GM23248 (cell line): Measurements from ENCODE around the gene MTMR11. TPM values are rescaled to one million over a fixed set of nuclear protein-coding genes. Genes with fewer than 3 reads are reported as not detected.

Source experiments
- DNase-seq: peaks from one replicate; pipeline ENCODE4 v3.0.0-alpha.2; 2015
- H2AFZ ChIP-seq: fragments of 200-600 bp; sonication (generic); 2 replicates; pipeline ENCODE4 v1.6.1; 2016; ENCODE audit warnings: antibody characterized with exemption
- H3F3A ChIP-seq: fragments of 200-600 bp; sonication (generic); 2 replicates; pipeline ENCODE4 v1.6.1; 2016; ENCODE audit warnings: mild to moderate bottlenecking, antibody characterized with exemption, mixed run types; ENCODE audit not compliant: insufficient read depth
- H3K27ac ChIP-seq: fragments of 200-600 bp; sonication (generic); 2 replicates; pipeline ENCODE4 v1.5.1; 2016; ENCODE audit warnings: mild to moderate bottlenecking
- H3K27me3 ChIP-seq: fragments of 200-600 bp; sonication (generic); replicated peaks from 2 replicates; pipeline ENCODE4 v1.6.1; 2016; ENCODE audit warnings: mild to moderate bottlenecking; ENCODE audit not compliant: insufficient read depth
- H3K36me3 ChIP-seq: fragments of 200-600 bp; sonication (generic); 2 replicates; pipeline ENCODE4 v1.6.1; 2016; ENCODE audit warnings: low read depth, mild to moderate bottlenecking
- H3K4me1 ChIP-seq: fragments of 200-600 bp; sonication (generic); 2 replicates; pipeline ENCODE4 v1.6.1; 2016; ENCODE audit warnings: mild to moderate bottlenecking; ENCODE audit not compliant: insufficient read depth
- H3K4me2 ChIP-seq: fragments of 200-600 bp; sonication (generic); one replicate; pipeline ENCODE4 v1.6.1; 2016; ENCODE audit warnings: mild to moderate bottlenecking; ENCODE audit not compliant: unreplicated experiment
- H3K4me3 ChIP-seq: fragments of 200-600 bp; sonication (generic); 2 replicates; pipeline ENCODE4 v1.5.1; 2016; ENCODE audit warnings: mild to moderate bottlenecking
- H3K79me2 ChIP-seq: fragments of 200-600 bp; sonication (generic); 2 replicates; pipeline ENCODE4 v1.6.1; 2016; ENCODE audit warnings: mild to moderate bottlenecking; ENCODE audit not compliant: insufficient read depth
- H3K9ac ChIP-seq: fragments of 200-600 bp; sonication (generic); 2 replicates; pipeline ENCODE4 v1.6.1; 2016; ENCODE audit warnings: mild to moderate bottlenecking
- H3K9me2 ChIP-seq: fragments of 200-600 bp; sonication (generic); 2 replicates; pipeline ENCODE4 v1.6.1; 2016; ENCODE audit warnings: mixed run types, mild to moderate bottlenecking, moderate library complexity; ENCODE audit not compliant: insufficient read depth
- H3K9me3 ChIP-seq: fragments of 200-600 bp; sonication (generic); one replicate; pipeline ENCODE4 v1.6.1; 2017; ENCODE audit warnings: low read depth
- H4K20me1 ChIP-seq: fragments of 200-600 bp; sonication (generic); 2 replicates; pipeline ENCODE4 v1.6.0; 2016; ENCODE audit not compliant: insufficient read depth
- EZH2 ChIP-seq: fragments of 200-600 bp; sonication (generic); IDR thresholded peaks from 2 replicates; pipeline ENCODE4 v1.6.1; 2018; ENCODE audit warnings: antibody characterized with exemption, mild to moderate bottlenecking; ENCODE audit not compliant: insufficient read depth, poor library complexity, severe bottlenecking
- EZH2phosphoT487 ChIP-seq: fragments of 200-600 bp; sonication (generic); IDR thresholded peaks from 2 replicates; pipeline ENCODE4 v1.6.1; 2018; ENCODE audit warnings: antibody characterized with exemption, moderate library complexity, mild to moderate bottlenecking, low read depth; ENCODE audit not compliant: insufficient read depth
- WGBS, 2 experiments: methylation state at CpG; one replicate each; pipeline ENCODE4 v1.1.6; 2015 to 2017; ENCODE audit warnings: low lambda C conversion rate in 2 of 2, low coverage in 1 of 2; ENCODE audit errors: missing lambda C conversion rate in 2 of 2; 5-methylcytosine and 5-hydroxymethylcytosine counted together
- in situ Hi-C: fragments of 300-500 bp; cut with MboI; formaldehyde crosslinking; loops from 2 replicates; pipeline ENCODE4 v1.15.0; 2020
- polyA plus RNA-seq: library from polyadenylated mRNA; unstranded; fragments of >200 nt; fragmentation: Nextera tagmentation; extraction: Ambion mirVana; gene quantifications from 2 replicates; pipeline ENCODE4 v1.2.1, GENCODE V29; 2016
- total RNA-seq: library from RNA; depleted of rRNA; stranded (reverse); fragments of >200 nt; shearing (Covaris generic); gene quantifications from 2 replicates; pipeline ENCODE4 v1.2.3, GENCODE V29; 2014

The MTMR11 gene
- total and polyA plus RNA-seq, 2 experiments from 2014 or later = 12.4 to 13.1 TPM

DNA sequence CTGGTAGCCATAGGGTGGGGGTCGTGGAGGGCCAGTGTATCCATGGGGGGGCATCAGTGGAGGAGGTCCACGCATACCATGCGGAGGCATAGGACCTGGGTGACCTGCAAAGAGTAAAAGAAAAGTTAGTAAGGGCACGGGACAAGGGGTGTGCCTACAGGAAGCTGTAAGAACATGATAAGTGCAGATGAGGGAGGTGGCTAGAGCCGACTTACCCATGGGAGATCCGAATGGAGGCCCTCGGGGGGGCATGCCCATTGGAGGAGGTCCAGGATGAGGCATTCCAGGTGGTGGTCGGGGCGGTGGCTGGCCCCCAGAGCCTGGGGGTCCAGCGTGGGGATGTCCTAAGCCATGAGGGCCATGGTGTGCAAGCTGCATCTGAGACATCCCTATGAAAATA is 13.1 kb downstream of the MTMR11 start:
- Histone ChIP-seq H2AFZ (no peak overlapping the region), H3K79me2 (peaks cover 35% of the 10 kb centered on the region), H3K9ac (no peak overlapping the region), H3F3A (peaks cover 28% of the 10 kb centered on the region), H3K27ac (no peak overlapping the region), H4K20me1 (no peaks in the 10 kb centered on the region), H3K27me3 (no peaks in the 10 kb centered on the region), H3K4me1 (peaks cover 23% of the 10 kb centered on the region), H3K4me3 (no peak overlapping the region), H3K4me2 (no peak overlapping the region), H3K9me2 (no peaks in the 10 kb centered on the region), H3K36me3 (peaks cover 42% of the 10 kb centered on the region), H3K9me3 (no peaks in the 10 kb centered on the region)
- in situ Hi-C loops = no loop called here
- WGBS, 2 experiments = 78 to 84% methylated on average over 7 to 10 of the region's 10 CpGs
- no peak for DNase-seq
- no peak for TF ChIP-seq EZH2
- no peak for TF ChIP-seq EZH2phosphoT487

DNA sequence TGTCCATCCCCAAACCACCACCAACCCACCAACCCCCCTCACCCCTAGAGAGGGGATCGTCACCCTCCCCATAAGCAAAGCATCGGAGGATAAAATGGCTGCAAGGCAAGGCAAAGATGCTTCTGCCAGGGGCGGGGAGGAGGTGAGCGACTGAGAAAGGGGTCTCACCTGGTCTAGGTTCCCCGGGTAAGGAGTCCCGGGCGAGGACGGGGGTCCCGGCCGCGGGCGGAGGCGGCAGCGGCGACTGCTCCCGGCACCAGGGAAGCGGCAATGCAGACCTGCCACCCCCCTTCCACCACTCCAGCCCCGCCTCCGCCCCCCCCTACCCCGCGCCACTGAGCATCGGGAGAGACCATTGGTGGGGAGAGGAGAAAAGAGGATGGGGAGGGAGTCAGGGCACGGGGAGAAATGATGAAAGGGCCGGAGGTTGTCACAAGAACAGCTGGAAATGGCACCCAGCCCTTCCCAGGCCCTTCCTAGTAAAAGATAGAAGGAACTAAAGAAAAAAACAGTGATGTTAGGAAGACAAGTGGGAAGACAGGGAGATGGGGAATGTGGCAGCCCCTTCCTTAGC is 19.0 kb downstream of the MTMR11 start, which contains the start of gene SV2A:
Gene SV2A (minus strand): TSS at position 274 of the 574 bp plus-strand sequence. CDS start 4,004 bp downstream, outside the sequence.
- no peaks in the 10 kb centered on the region for H3K9me2 ChIP-seq
- WGBS, 2 experiments = 1 to 4% methylated on average over 12 to 22 of the region's 24 CpGs
- no peaks in the 10 kb centered on the region for H3K4me1 ChIP-seq
- H3K9ac ChIP-seq = peak within 1 kb of the TSS; percentile 53
- TF ChIP-seq EZH2phosphoT487 (no peak), EZH2 (no peak)
- no peaks in the 10 kb centered on the region for H4K20me1 ChIP-seq
- H3K4me3 ChIP-seq = peak within 1 kb of the TSS; percentile 67
- DNase-seq = peak; percentile 26
- peaks cover 16% of the 10 kb centered on the region for H3F3A ChIP-seq
- peaks cover 9% of the 10 kb centered on the region for H3K36me3 ChIP-seq
- no peaks in the 10 kb centered on the region for H3K79me2 ChIP-seq
- in situ Hi-C loops = no loop called here
- H3K27me3 ChIP-seq = no peaks in the 10 kb centered on the region
- no peak within 1 kb of the TSS for H3K27ac ChIP-seq
- H2AFZ ChIP-seq = peak within 1 kb of the TSS; percentile 79
- H3K9me3 ChIP-seq = no peaks in the 10 kb centered on the region
- peak within 1 kb of the TSS; percentile 71 for H3K4me2 ChIP-seq

DNA sequence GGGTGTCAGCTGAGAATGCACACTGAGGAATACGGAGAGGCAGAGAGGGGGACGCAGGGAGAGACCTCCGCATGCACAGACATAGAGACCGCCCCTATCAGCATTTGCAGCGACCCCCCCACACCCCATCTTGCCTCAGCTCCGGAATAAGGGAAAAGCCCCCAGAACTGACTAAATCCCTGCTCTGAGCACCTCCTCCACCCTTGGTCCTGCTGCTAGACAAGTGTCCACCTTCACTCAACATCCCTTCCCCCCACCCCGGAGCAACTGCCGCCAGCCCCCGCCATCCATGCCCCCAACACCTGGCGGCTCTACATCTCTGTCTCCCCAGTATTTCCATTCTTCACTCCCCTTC is 19.8 kb downstream of the MTMR11 start:
- TF ChIP-seq EZH2phosphoT487 (no peak), EZH2 (no peak)
- H3K9me2 ChIP-seq = no peaks in the 10 kb centered on the region
- in situ Hi-C loops = no loop called here
- no peak overlapping the region; the same call in 1 of the 2 replicates for H2AFZ ChIP-seq
- H3K79me2 ChIP-seq = no peaks in the 10 kb centered on the region
- no peaks in the 10 kb centered on the region for H3K9me3 ChIP-seq
- no peak overlapping the region for H3K27ac ChIP-seq
- no peak overlapping the region for H3K4me2 ChIP-seq
- H3K27me3 ChIP-seq = no peaks in the 10 kb centered on the region
- H3F3A ChIP-seq = peaks cover 12% of the 10 kb centered on the region
- no peaks in the 10 kb centered on the region for H3K4me1 ChIP-seq
- no peak overlapping the region for H3K9ac ChIP-seq
- no peaks in the 10 kb centered on the region for H4K20me1 ChIP-seq
- H3K36me3 ChIP-seq = peaks cover 5% of the 10 kb centered on the region; the same call in 1 of the 2 replicates
- no peak for DNase-seq
- H3K4me3 ChIP-seq = no peak overlapping the region
- WGBS, 2 experiments = 14 to 25% methylated on average over 5 to 10 of the region's 10 CpGs

DNA sequence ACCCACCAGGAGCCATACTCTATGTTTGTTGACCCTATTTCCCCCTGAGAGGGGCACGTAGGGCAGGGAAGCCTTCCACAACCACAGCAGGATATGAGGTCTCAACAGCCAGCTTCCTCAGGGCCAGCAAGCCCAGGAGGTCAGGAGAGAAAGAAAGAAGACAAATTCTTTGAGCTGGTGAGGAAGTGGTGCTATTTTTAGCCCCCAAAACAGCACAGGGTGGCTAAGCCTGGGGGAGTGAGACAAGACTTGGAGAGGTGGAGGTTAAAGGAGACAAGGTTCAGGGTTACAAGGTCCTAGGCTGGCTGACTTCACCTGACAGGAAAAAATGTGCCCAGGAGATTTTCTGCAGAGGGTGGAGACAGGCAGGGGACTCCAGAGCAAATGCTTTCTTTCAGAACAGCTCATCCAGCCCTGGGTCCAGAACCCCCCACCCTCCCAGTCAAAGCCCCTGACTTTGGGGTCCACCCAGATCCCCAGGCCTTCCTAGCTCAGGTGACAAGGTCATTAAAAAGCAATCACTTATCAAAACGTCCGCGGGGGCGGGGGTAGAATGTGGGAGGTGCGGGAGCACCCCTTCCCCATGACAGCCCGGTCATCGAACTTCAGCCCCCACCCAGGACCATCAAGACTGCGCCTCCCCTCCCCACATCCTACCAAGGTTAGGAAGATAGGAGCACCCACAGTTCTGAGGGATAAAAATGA is 20.3 kb downstream of the MTMR11 start:
- DNase-seq = no peak
- Histone ChIP-seq H3K27ac (no peak overlapping the region), H3K9me2 (no peaks in the 10 kb centered on the region), H3K9me3 (no peaks in the 10 kb centered on the region), H4K20me1 (no peaks in the 10 kb centered on the region), H3K4me3 (no peak overlapping the region), H3K4me1 (no peaks in the 10 kb centered on the region), H3F3A (peaks cover 7% of the 10 kb centered on the region; the same call in 1 of the 2 replicates), H3K27me3 (no peaks in the 10 kb centered on the region), H3K36me3 (no peaks in the 10 kb centered on the region), H3K9ac (no peak overlapping the region), H2AFZ (no peak overlapping the region), H3K79me2 (no peaks in the 10 kb centered on the region), H3K4me2 (no peak overlapping the region)
- TF ChIP-seq EZH2 (no peak), EZH2phosphoT487 (no peak)
- in situ Hi-C loops = no loop called here
- WGBS, 2 experiments = 13 to 21% methylated on average over 9 of the region's 9 CpGs
